GM23338 (cell line): ENCODE measurements around the gene GNPTG. TPM values are rescaled to one million over a fixed set of nuclear protein-coding genes. Genes with fewer than 3 reads are reported as not detected.

Experiments used
- ATAC-seq: fragments of 200-7000 bp; cut with Tn5 transposase; 3 replicates; pipeline ENCODE4 v1.9.1; 2020
- DNase-seq: peaks from one replicate; pipeline ENCODE4 v3.0.0-alpha.2; 2015; ENCODE audit warnings: low spot score
- H2AFZ ChIP-seq: fragments of 200-600 bp; sonication (generic); 2 replicates; pipeline ENCODE4 v1.8.0; 2016; ENCODE audit warnings: antibody characterized with exemption, mild to moderate bottlenecking, moderate library complexity
- H3F3A ChIP-seq: fragments of 200-600 bp; sonication (generic); replicated peaks from 2 replicates; pipeline ENCODE4 v1.8.0; 2017; ENCODE audit warnings: antibody characterized with exemption, mixed run types, low read depth
- H3K27ac ChIP-seq: fragments of 200-600 bp; sonication (generic); 2 replicates; pipeline ENCODE4 v1.6.1; 2016; ENCODE audit warnings: low read depth
- H3K27me3 ChIP-seq: fragments of 200-600 bp; sonication (generic); 2 replicates; pipeline ENCODE4 v1.8.0; 2016; ENCODE audit warnings: mild to moderate bottlenecking, mixed run types, moderate library complexity; ENCODE audit not compliant: insufficient read depth
- H3K36me3 ChIP-seq: fragments of 200-600 bp; sonication (generic); 2 replicates; pipeline ENCODE4 v1.8.0; 2016; ENCODE audit warnings: mild to moderate bottlenecking; ENCODE audit not compliant: insufficient read depth
- H3K4me1 ChIP-seq: fragments of 200-600 bp; sonication (generic); 2 replicates; pipeline ENCODE4 v1.8.0; 2016; ENCODE audit warnings: mild to moderate bottlenecking, moderate library complexity; ENCODE audit not compliant: insufficient read depth
- H3K4me2 ChIP-seq: fragments of 200-600 bp; sonication (generic); 2 replicates; pipeline ENCODE4 v1.7.1; 2017; ENCODE audit warnings: mixed run types
- H3K4me3 ChIP-seq: fragments of 200-600 bp; sonication (generic); 2 replicates; pipeline ENCODE4 v1.6.1; 2016; ENCODE audit warnings: mixed run types
- H3K79me2 ChIP-seq: fragments of 200-600 bp; sonication (generic); replicated peaks from 2 replicates; pipeline ENCODE4 v1.8.0; 2017; ENCODE audit warnings: mild to moderate bottlenecking; ENCODE audit not compliant: insufficient read depth
- H3K9me2 ChIP-seq: fragments of 200-600 bp; sonication (generic); 2 replicates; pipeline ENCODE4 v1.8.0; 2017; ENCODE audit not compliant: insufficient read depth
- H4K20me1 ChIP-seq: fragments of 200-600 bp; sonication (generic); replicated peaks from 2 replicates; pipeline ENCODE4 v1.8.0; 2017; ENCODE audit warnings: mild to moderate bottlenecking; ENCODE audit not compliant: insufficient read depth
- H3K27ac Mint-ChIP-seq: 2 replicates; pipeline ENCODE4 v1.8.0; 2020; ENCODE audit warnings: inconsistent platforms, mild to moderate bottlenecking, moderate library complexity, mixed read lengths
- H3K27me3 Mint-ChIP-seq: 3 replicates; pipeline ENCODE4 v1.8.0; 2022; ENCODE audit warnings: low read depth, mild to moderate bottlenecking, moderate library complexity, mixed read lengths, inconsistent platforms; ENCODE audit not compliant: insufficient read depth, poor library complexity
- H3K36me3 Mint-ChIP-seq: 3 replicates; pipeline ENCODE4 v1.8.0; 2021; ENCODE audit warnings: low read depth, mild to moderate bottlenecking, inconsistent platforms, moderate library complexity, mixed read lengths
- H3K4me1 Mint-ChIP-seq: 3 replicates; pipeline ENCODE4 v1.8.0; 2020; ENCODE audit warnings: mild to moderate bottlenecking, inconsistent platforms, mixed read lengths
- H3K4me3 Mint-ChIP-seq: 3 replicates; pipeline ENCODE4 v1.8.0; 2021; ENCODE audit warnings: moderate library complexity, mild to moderate bottlenecking, inconsistent platforms, mixed read lengths
- H3K9me3 Mint-ChIP-seq: 3 replicates; pipeline ENCODE4 v1.8.0; 2020; ENCODE audit warnings: moderate library complexity, mild to moderate bottlenecking, inconsistent platforms, mixed read lengths
- CREB1 ChIP-seq: fragments of 250-450 bp; sonication (Bioruptor Pico); IDR thresholded peaks from 2 replicates; pipeline ENCODE4 v1.5.0; 2020; ENCODE audit warnings: low read depth, mild to moderate bottlenecking, moderate library complexity
- ETS1 ChIP-seq: IDR thresholded peaks from 2 replicates; pipeline ENCODE4 v1.6.1; 2016; ENCODE audit warnings: antibody characterized with exemption
- EZH2phosphoT487 ChIP-seq: fragments of 200-600 bp; sonication (generic); IDR thresholded peaks from one replicate; pipeline ENCODE4 v1.8.1; 2018; ENCODE audit warnings: antibody characterized with exemption; ENCODE audit not compliant: unreplicated experiment
- JUNB ChIP-seq: IDR thresholded peaks from one replicate; pipeline ENCODE4 v1.6.1; 2016; ENCODE audit warnings: antibody characterized with exemption; ENCODE audit not compliant: unreplicated experiment
- POLR2AphosphoS5 ChIP-seq: IDR thresholded peaks from 2 replicates; pipeline ENCODE4 v1.6.1; 2016; ENCODE audit warnings: antibody characterized with exemption, low read depth
- STAT1 ChIP-seq: IDR thresholded peaks from one replicate; pipeline ENCODE4 v1.6.1; 2016; ENCODE audit warnings: antibody characterized with exemption; ENCODE audit not compliant: unreplicated experiment
- ZNF114 ChIP-seq: fragments of 250-450 bp; sonication (Bioruptor Pico); IDR thresholded peaks from 2 replicates; pipeline ENCODE4 v1.5.0; 2020; ENCODE audit warnings: mild to moderate bottlenecking, moderate library complexity
- ZNF331 ChIP-seq: fragments of 250-450 bp; sonication (Bioruptor Pico); IDR thresholded peaks from 2 replicates; pipeline ENCODE4 v1.5.0; 2020; ENCODE audit warnings: low read depth, mild to moderate bottlenecking, moderate library complexity
- polyA plus RNA-seq: library from polyadenylated mRNA; unstranded; fragments of >200 nt; fragmentation: Nextera tagmentation; extraction: Ambion mirVana; gene quantifications from 2 replicates; pipeline ENCODE4 v1.2.1, GENCODE V29; 2016
- total RNA-seq: library from RNA; depleted of rRNA; stranded (reverse); fragments of >200 nt; shearing (Covaris generic); gene quantifications from 2 replicates; pipeline ENCODE4 v1.2.3, GENCODE V29; 2014
- TF ChIP-seq, protein P1 (sequence below), 2 experiments: fragments of 200-600 bp in 1 of 2; sonication (generic) in 1 of 2; conservative IDR thresholded peaks; 2 replicates each; pipeline versions ENCODE4 v1.5.1 to v1.6.1; 2016 to 2017; ENCODE audit warnings: antibody characterized with exemption in 2 of 2, low read depth in 2 of 2, mild to moderate bottlenecking in 2 of 2, moderate library complexity in 1 of 2
- TF ChIP-seq, protein P2 (sequence below): IDR thresholded peaks from one replicate; pipeline ENCODE4 v1.6.1; 2018; ENCODE audit warnings: antibody characterized with exemption; ENCODE audit not compliant: unreplicated experiment

GNPTG gene
- total and polyA plus RNA-seq, 2 experiments from 2014 or later = 23.3 to 41.0 TPM

DNA sequence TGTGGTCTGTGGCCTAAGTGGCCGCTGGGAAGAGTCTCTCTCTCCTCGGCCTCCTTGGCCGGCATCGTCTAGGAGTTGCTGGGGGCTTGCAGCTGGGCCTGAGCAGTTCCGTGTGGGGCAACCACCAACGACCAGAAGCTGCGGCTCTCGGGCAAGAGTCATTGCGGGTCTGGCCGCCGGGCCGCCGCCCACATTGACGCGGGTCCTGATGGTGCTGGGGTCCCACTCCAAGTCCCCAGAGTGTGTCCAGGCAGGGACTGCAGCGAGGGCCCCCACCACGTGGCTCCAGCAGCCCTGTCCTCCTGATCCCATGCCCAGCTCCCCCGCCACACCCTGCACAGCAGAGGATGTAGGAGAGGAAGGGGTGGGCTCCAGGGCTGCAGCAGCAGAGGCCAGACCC lies 31.8 kb downstream of the GNPTG start:
- H3K79me2 ChIP-seq = peaks cover 4% of the 10 kb centered on the region
- no peaks in the 10 kb centered on the region for H3K9me3 Mint-ChIP-seq
- DNase-seq = no peak
- H3K4me1 ChIP-seq = peaks cover 7% of the 10 kb centered on the region
- TF ChIP-seq, protein P1, sequence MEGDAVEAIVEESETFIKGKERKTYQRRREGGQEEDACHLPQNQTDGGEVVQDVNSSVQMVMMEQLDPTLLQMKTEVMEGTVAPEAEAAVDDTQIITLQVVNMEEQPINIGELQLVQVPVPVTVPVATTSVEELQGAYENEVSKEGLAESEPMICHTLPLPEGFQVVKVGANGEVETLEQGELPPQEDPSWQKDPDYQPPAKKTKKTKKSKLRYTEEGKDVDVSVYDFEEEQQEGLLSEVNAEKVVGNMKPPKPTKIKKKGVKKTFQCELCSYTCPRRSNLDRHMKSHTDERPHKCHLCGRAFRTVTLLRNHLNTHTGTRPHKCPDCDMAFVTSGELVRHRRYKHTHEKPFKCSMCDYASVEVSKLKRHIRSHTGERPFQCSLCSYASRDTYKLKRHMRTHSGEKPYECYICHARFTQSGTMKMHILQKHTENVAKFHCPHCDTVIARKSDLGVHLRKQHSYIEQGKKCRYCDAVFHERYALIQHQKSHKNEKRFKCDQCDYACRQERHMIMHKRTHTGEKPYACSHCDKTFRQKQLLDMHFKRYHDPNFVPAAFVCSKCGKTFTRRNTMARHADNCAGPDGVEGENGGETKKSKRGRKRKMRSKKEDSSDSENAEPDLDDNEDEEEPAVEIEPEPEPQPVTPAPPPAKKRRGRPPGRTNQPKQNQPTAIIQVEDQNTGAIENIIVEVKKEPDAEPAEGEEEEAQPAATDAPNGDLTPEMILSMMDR (conservative IDR thresholded peaks at IDR 0.05; ENCODE audit: low read depth in 2 of 2) = no peak
- TF ChIP-seq EZH2phosphoT487 (no peak), JUNB (no peak)
- H3K4me3 ChIP-seq = no peak overlapping the region
- peaks cover 4% of the 10 kb centered on the region for H3K27me3 Mint-ChIP-seq
- ATAC-seq = no peak
- H4K20me1 ChIP-seq = no peaks in the 10 kb centered on the region
- no peak overlapping the region for H2AFZ ChIP-seq
- no peak overlapping the region for H3K4me3 Mint-ChIP-seq
- peaks cover 7% of the 10 kb centered on the region; the same call in 2 of the 3 replicates for H3K4me1 Mint-ChIP-seq
- H3K27ac Mint-ChIP-seq = no peak overlapping the region
- H3K27me3 ChIP-seq = no peaks in the 10 kb centered on the region
- H3F3A ChIP-seq = peaks cover 4% of the 10 kb centered on the region
- no peak overlapping the region for H3K27ac ChIP-seq
- no peaks in the 10 kb centered on the region; the same call in 1 of the 3 replicates for H3K36me3 Mint-ChIP-seq
- no peaks in the 10 kb centered on the region for H3K9me2 ChIP-seq
- no peaks in the 10 kb centered on the region for H3K36me3 ChIP-seq
- no peak overlapping the region for H3K4me2 ChIP-seq

- DNase-seq (no peak), ATAC-seq (no peak)
- H3K4me1 Mint-ChIP-seq = peaks cover 1% of the 10 kb centered on the region; the same call in 1 of the 3 replicates
- H3K27me3 Mint-ChIP-seq = peaks cover under 1% of the 10 kb centered on the region
- no peak overlapping the region for H3K27ac Mint-ChIP-seq
- Histone ChIP-seq H3F3A (peaks cover under 1% of the 10 kb centered on the region), H2AFZ (no peak overlapping the region), H3K36me3 (no peaks in the 10 kb centered on the region), H3K4me2 (no peak overlapping the region), H4K20me1 (no peaks in the 10 kb centered on the region), H3K9me2 (no peaks in the 10 kb centered on the region), H3K4me1 (peaks cover 1% of the 10 kb centered on the region; the same call in 1 of the 2 replicates), H3K27me3 (no peaks in the 10 kb centered on the region), H3K4me3 (no peak overlapping the region), H3K27ac (no peak overlapping the region), H3K79me2 (no peaks in the 10 kb centered on the region)
- H3K9me3 Mint-ChIP-seq = no peaks in the 10 kb centered on the region
- no peak overlapping the region for H3K4me3 Mint-ChIP-seq
- no peaks in the 10 kb centered on the region; the same call in 2 of the 3 replicates for H3K36me3 Mint-ChIP-seq
- no peak for TF ChIP-seq STAT1
- no peak for TF ChIP-seq POLR2AphosphoS5
- TF ChIP-seq, protein P2, sequence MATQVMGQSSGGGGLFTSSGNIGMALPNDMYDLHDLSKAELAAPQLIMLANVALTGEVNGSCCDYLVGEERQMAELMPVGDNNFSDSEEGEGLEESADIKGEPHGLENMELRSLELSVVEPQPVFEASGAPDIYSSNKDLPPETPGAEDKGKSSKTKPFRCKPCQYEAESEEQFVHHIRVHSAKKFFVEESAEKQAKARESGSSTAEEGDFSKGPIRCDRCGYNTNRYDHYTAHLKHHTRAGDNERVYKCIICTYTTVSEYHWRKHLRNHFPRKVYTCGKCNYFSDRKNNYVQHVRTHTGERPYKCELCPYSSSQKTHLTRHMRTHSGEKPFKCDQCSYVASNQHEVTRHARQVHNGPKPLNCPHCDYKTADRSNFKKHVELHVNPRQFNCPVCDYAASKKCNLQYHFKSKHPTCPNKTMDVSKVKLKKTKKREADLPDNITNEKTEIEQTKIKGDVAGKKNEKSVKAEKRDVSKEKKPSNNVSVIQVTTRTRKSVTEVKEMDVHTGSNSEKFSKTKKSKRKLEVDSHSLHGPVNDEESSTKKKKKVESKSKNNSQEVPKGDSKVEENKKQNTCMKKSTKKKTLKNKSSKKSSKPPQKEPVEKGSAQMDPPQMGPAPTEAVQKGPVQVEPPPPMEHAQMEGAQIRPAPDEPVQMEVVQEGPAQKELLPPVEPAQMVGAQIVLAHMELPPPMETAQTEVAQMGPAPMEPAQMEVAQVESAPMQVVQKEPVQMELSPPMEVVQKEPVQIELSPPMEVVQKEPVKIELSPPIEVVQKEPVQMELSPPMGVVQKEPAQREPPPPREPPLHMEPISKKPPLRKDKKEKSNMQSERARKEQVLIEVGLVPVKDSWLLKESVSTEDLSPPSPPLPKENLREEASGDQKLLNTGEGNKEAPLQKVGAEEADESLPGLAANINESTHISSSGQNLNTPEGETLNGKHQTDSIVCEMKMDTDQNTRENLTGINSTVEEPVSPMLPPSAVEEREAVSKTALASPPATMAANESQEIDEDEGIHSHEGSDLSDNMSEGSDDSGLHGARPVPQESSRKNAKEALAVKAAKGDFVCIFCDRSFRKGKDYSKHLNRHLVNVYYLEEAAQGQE = no peak
- TF ChIP-seq ZNF331 (CRISPR knock-in tag) = no peak
- TF ChIP-seq CREB1 (CRISPR knock-in tag) = no peak
- no peak for TF ChIP-seq ZNF114 (CRISPR knock-in tag)
- TF ChIP-seq EZH2phosphoT487 = no peak
- no peak for TF ChIP-seq ETS1
Observed at GRCh38 chr16:1385232-1385631, 33.5 kb downstream of the GNPTG start.
